ENCODE data around the gene SLC19A3.
A peak's percentile ranks its signal among the peaks of the same experiment; 100 is the strongest.
"Not testable (repeated sequence)": the region's sequence is repeated elsewhere in the genome, so short reads cannot be mapped to it uniquely, and the experiment has no call there.

Gene SLC19A3

DNA sequence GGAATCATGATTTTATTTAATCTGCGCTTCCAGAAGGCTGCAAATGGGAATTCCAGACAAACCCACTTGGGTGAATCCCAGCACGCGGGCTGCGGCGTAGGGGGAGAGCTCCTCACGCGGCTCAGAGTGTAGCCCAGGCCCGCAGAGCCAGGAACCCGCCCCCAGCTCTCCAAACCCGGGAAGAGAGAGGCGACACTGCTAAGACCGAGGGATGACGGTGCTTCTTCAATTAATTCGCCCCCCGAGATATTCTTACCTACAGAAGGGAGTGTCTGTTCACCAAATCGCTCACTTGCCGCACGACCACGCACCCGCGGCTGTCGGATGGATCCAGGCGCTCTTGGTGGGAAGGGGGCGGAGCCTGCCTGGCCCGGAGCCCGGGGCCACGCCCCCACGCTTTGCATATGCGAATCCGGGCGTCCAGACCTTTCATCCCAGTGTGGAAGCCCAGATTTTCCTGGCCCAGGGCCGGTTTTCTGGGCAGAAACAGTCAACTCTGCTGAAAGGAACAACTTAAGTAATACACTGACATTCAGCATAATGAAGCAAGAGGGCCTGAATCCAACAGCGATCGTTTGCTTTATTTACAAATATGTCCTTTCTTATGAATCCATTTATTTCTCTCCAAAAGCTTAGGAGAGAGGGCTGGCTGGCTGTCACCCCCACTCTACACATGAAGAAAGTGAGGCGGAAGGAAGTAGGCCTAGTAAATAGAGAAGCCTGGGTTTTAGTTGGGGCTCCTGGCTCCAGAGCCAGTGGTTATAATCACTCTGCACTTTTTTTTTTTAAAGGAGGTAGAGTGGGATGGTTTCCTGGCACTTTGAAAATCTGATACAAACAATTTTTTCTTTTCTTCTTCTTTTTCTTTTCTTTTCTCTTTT lies at the start of gene SLC19A3:
SLC19A3 (minus strand) TSS at position 342 of the 881 bp plus-strand sequence. CDS start 15,710 bp downstream, outside the sequence.
- TF ChIP-seq, protein P1, sequence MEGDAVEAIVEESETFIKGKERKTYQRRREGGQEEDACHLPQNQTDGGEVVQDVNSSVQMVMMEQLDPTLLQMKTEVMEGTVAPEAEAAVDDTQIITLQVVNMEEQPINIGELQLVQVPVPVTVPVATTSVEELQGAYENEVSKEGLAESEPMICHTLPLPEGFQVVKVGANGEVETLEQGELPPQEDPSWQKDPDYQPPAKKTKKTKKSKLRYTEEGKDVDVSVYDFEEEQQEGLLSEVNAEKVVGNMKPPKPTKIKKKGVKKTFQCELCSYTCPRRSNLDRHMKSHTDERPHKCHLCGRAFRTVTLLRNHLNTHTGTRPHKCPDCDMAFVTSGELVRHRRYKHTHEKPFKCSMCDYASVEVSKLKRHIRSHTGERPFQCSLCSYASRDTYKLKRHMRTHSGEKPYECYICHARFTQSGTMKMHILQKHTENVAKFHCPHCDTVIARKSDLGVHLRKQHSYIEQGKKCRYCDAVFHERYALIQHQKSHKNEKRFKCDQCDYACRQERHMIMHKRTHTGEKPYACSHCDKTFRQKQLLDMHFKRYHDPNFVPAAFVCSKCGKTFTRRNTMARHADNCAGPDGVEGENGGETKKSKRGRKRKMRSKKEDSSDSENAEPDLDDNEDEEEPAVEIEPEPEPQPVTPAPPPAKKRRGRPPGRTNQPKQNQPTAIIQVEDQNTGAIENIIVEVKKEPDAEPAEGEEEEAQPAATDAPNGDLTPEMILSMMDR (IDR thresholded peaks at IDR 0.05; ENCODE audit: low read depth, low read length), result no peak
- peak; percentile 83 to 97 for DNase-seq (ENCODE audit: low read depth in 2 of 2)
- H3K4me3 ChIP-seq (replicated peaks in 1 of 2; ENCODE audit: low read depth in 2 of 2, low read length in 2 of 2), result peak within 1 kb of the TSS; percentile 53 to 56

DNA sequence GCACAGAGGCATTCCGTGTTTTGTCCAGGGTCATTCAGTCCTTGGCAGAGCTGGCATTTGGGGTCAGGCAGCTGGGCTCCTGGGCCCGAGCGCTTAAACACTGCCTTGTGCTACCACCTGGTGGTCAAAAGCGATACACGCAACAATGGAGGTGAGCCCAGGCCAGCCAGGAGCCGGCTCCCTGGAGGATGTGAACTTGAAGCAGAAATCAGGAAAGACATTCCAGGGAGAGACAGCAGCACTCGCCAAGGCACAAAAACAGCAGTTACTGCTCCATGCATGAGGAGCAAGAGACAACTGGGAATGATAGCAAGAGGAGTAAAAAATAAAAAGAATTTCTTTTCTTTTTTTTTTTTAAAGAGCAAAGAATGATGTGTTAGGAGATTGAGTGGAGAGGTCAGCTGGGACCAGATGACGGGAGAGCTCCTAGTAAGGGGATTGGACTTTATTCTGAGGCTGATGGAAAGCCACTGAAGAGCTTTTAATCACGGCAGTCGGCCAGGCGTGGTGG lies 48.6 kb upstream of the SLC19A3 start:
- no peak overlapping the region for H3K4me3 ChIP-seq (replicated peaks in 1 of 2; ENCODE audit: low read depth in 2 of 2, low read length in 2 of 2)
- TF ChIP-seq, protein P1 (IDR thresholded peaks at IDR 0.05; ENCODE audit: low read depth, low read length), result peak; percentile 85
- peak; percentile 86 for DNase-seq (ENCODE audit: low read depth in 2 of 2)

DNA sequence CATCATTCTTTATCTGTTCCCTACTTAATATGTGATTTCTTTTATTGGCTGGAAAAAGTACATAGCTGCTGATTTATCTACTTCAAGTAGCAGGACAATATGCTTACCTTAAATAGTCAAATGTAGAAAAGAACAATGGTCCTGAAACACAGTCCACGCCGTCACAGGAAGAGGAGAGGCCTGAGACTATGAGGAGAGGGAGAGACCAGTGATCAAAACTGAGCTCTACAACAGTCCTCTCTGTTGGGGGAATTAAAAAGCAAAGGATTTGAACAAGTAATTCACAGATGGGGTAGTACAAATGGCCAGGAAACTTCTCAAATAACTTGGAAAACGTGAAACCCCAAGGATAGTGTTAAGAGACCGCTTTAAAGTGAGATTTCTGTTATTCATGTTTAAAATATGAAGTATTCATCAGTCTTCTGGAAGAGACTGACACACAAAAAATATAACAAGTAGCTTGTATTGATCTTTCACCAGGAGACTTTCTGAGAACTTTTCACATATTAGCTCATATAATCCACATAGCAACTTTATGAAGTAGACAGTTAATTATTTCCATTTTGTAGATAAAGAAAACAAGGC lies 48.1 kb upstream of the SLC19A3 start:
- TF ChIP-seq, protein P1 (IDR thresholded peaks at IDR 0.05; ENCODE audit: low read depth, low read length), result no peak

DNA sequence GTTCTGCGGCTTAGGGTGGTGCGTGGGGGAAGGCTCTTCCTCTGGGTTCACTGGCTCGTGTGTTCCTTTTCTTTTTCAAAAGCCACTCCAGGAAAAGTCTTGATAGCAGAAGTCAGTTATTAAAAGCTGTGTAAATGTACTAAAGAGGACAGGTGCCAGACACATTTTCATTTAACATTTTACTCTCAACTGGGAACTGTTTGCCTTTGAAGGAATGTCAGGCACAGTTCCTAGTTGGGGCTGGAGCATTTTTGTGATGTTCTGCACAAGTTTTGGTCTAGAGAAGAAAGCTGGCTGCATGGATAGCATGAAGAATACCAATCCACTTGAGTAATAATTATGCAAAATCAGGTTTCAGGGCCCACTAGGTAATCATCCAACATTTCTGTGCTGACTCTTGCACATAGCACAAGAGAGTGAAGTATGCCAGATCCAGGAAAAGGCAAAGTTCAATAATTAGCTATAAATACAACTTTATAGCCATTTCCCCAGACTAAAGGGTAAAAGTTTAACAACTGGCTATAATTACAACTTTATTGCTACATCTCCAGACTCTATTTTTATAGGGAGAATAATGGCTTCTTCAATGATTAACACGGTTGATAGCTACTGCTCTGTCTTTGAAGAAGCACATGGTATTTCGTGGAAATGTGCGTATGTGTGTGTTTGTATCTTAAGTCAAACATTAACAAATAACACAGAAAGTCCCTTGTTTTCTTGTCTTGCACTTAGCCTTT lies 44.1 kb upstream of the SLC19A3 start:
- H3K4me3 ChIP-seq (replicated peaks in 1 of 2; ENCODE audit: low read depth in 2 of 2, low read length in 2 of 2), result no peak overlapping the region
- no peak for DNase-seq (ENCODE audit: low read depth in 2 of 2)
- TF ChIP-seq, protein P1 (IDR thresholded peaks at IDR 0.05; ENCODE audit: low read depth, low read length), result no peak

More for the DNA sequence above, 48.1 kb upstream of the SLC19A3 start:
- DNase-seq (ENCODE audit: low read depth in 2 of 2), result peak; percentile 6 to 13
- H3K4me3 ChIP-seq (replicated peaks in 1 of 2; ENCODE audit: low read depth in 2 of 2, low read length in 2 of 2), result no peak overlapping the region

DNA sequence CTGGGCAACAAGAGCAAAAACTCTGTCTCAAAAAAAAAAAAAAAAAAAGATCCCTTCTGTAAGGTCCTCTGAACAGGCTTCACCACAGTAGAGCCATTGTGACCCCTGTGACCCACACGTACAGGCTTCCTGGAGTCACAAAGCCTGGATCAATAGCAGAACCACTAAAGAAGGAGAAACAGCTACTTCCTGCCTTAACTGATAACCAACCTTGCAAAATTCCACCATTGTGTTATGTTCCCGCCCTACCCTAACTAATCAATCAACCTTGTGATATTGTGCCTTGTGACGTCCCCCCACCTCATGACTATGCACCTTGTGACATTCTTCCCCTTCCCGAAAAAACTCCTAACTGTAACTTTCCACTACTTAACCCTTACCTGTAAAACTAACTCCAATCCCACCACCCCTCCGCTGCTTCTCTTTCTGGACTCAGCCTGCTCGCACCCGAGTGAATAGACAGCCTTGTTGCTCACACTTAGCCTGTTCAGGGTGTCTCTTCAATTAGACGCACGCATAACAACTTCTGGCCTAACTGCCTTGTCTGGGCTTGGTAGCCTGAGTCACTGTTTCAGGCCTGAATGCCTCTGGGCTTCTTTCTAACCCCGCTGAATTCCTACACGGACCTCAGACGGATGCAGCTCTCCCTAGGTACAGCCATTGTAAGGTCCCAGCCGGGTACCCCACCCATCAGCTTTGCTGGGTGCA lies 41.7 kb upstream of the SLC19A3 start:
- no peak for DNase-seq (ENCODE audit: low read depth in 2 of 2)
- TF ChIP-seq, protein P1 (IDR thresholded peaks at IDR 0.05; ENCODE audit: low read depth, low read length), result no peak

DNA sequence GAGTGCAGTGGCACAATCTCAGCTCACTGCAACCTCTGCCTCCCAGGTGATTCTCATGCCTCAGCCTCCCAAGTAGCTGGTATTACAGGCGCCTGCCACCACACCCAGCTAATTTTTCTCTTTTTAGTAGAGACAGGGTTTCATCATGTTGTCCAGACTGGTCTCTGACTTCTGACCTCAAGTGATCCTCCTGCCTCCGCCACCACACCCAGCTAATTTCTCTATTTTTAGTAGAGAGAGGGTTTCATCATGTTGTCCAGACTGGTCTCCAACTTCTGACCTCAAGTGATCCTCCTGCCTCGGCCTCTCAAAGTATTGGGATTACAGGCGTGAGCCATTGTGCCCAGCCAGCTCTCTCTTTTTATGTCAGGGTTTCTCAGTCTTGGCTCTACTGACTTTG lies 38.4 kb upstream of the SLC19A3 start:
- H3K4me3 ChIP-seq (replicated peaks in 1 of 2; ENCODE audit: low read depth in 2 of 2, low read length in 2 of 2); DNase-seq (ENCODE audit: low read depth in 2 of 2): not testable (repeated sequence)

More for the DNA sequence above, 41.7 kb upstream of the SLC19A3 start:
- H3K4me3 ChIP-seq (replicated peaks in 1 of 2; ENCODE audit: low read depth in 2 of 2, low read length in 2 of 2), result no peak overlapping the region
